GM23338 (cell line): ENCODE data around the gene CTDSP2.

Source experiments
- CREB1 ChIP-seq: fragments of 250-450 bp; sonication (Bioruptor Pico); IDR thresholded peaks from 2 replicates; pipeline ENCODE4 v1.5.0; 2020; ENCODE audit warnings: low read depth, mild to moderate bottlenecking, moderate library complexity
- CTCF ChIP-seq, 2 experiments: fragments of 200-600 bp in 1 of 2; sonication (generic) in 1 of 2; conservative IDR thresholded peaks; 2 replicates each; pipeline versions ENCODE4 v1.5.1 to v1.6.1; 2016 to 2017; ENCODE audit warnings: antibody characterized with exemption in 2 of 2, low read depth in 2 of 2, mild to moderate bottlenecking in 2 of 2, moderate library complexity in 1 of 2
- ETS1 ChIP-seq: IDR thresholded peaks from 2 replicates; pipeline ENCODE4 v1.6.1; 2016; ENCODE audit warnings: antibody characterized with exemption
- EZH2 ChIP-seq: fragments of 200-600 bp; sonication (generic); IDR thresholded peaks from one replicate; pipeline ENCODE4 v1.8.0; 2017; ENCODE audit warnings: antibody characterized with exemption, mild to moderate bottlenecking, low read depth; ENCODE audit not compliant: unreplicated experiment
- EZH2phosphoT487 ChIP-seq: fragments of 200-600 bp; sonication (generic); IDR thresholded peaks from one replicate; pipeline ENCODE4 v1.8.1; 2018; ENCODE audit warnings: antibody characterized with exemption; ENCODE audit not compliant: unreplicated experiment
- JUNB ChIP-seq: IDR thresholded peaks from one replicate; pipeline ENCODE4 v1.6.1; 2016; ENCODE audit warnings: antibody characterized with exemption; ENCODE audit not compliant: unreplicated experiment
- NANOG ChIP-seq: IDR thresholded peaks from 2 replicates; pipeline ENCODE4 v1.6.1; 2016; ENCODE audit warnings: antibody characterized with exemption, borderline replicate concordance
- POLR2AphosphoS5 ChIP-seq: IDR thresholded peaks from 2 replicates; pipeline ENCODE4 v1.6.1; 2016; ENCODE audit warnings: antibody characterized with exemption, low read depth
- REST ChIP-seq: IDR thresholded peaks from one replicate; pipeline ENCODE4 v1.6.1; 2018; ENCODE audit warnings: antibody characterized with exemption; ENCODE audit not compliant: unreplicated experiment
- STAT1 ChIP-seq: IDR thresholded peaks from one replicate; pipeline ENCODE4 v1.6.1; 2016; ENCODE audit warnings: antibody characterized with exemption; ENCODE audit not compliant: unreplicated experiment
- ZNF114 ChIP-seq: fragments of 250-450 bp; sonication (Bioruptor Pico); IDR thresholded peaks from 2 replicates; pipeline ENCODE4 v1.5.0; 2020; ENCODE audit warnings: mild to moderate bottlenecking, moderate library complexity
- ZNF462 ChIP-seq: fragments of 250-450 bp; sonication (Bioruptor Pico); IDR thresholded peaks from 2 replicates; pipeline ENCODE4 v1.5.0; 2020; ENCODE audit warnings: mild to moderate bottlenecking, moderate library complexity

DNA sequence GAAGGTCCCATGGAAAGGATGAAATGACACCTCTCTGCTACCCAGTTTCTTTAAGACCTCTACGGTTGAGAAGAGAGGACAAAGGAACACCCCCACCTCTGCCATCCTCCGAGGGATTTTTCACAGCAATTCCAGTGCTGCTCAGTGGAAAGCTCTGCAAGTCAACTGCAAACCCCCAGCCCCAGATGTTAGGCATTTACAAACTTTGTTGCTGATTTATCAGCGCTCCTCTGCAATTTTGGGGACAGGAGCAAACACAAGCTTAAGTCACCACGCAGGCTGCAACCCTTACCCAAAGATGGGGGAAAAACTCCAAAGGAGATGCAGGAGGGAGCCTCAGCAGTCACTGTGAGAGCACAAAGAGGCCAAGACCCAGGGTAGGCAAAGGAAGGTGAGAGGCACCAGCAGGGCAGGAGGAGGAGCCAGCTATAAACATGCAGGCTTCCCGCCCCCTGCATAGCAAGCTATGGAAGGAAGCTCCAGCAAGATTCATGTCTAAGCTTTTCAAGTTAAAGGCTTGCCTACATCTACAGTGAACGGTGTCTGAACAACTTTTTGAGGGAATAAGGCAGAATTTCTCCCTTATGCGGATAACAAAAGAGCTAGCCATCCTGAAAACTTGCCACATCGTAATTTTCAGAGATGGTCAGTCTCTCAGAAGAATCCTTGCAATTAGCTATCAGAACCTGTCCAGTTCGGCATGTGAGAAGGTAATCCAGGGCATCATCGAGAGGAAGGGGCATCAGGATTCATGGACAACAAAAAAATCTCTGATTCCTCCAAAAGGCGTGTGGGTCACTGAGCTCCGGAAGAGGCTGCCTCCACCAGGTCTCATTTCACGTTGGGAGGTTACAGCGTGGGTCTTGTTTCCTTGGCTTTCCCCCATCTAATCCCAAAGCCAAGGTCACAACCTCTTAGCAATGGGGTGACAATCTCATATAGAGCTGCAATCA lies 3.9 kb downstream of the CTDSP2 start:
- TF ChIP-seq CTCF (conservative IDR thresholded peaks at IDR 0.05; ENCODE audit: low read depth in 2 of 2) (no peak), EZH2 (no peak), POLR2AphosphoS5 (no peak), REST (no peak), JUNB (no peak), CREB1 (CRISPR knock-in tag) (no peak), EZH2phosphoT487 (no peak), STAT1 (no peak), ZNF114 (CRISPR knock-in tag) (no peak), ETS1 (no peak), ZNF462 (CRISPR knock-in tag) (no peak), NANOG (no peak)
